B cell (primary cell): ENCODE measurements around the gene TNFRSF1A. TPM values are rescaled to one million over a fixed set of nuclear protein-coding genes. Genes with fewer than 3 reads are reported as not detected.

Experiments used
- ATAC-seq: fragments of 200-7000 bp; cut with Tn5 transposase; one replicate; pipeline ENCODE4 v1.10.0; 2021; ENCODE audit warnings: low read depth, mild to moderate bottlenecking, moderate number of reproducible peaks, moderate library complexity
- CTCF ChIA-PET: fragments of 350-600 bp; sonication (Branson Sonifier 250); formaldehyde crosslinking; loops from one replicate; lab custom pipeline; 2021; ENCODE audit warnings: antibody characterized with exemption, inconsistent platforms; lab: Charles Lee
- POLR2A ChIA-PET: fragments of 350-600 bp; sonication (Branson Sonifier 250); formaldehyde crosslinking; loops from one replicate; lab custom pipeline; 2021; ENCODE audit warnings: antibody characterized with exemption; lab: Charles Lee
- DNase-seq: peaks from one replicate; pipeline ENCODE4 v3.0.0; 2013
- H2AFZ ChIP-seq: 2 replicates; pipeline ENCODE4 v1.6.1; 2012; ENCODE audit warnings: mild to moderate bottlenecking, low read depth, low read length; ENCODE audit not compliant: insufficient read depth, poor library complexity, severe bottlenecking
- H3K27ac ChIP-seq, 2 donors: 1 replicate in 1 of 2; 2 replicates in 1 of 2; pipeline ENCODE4 v1.5.1; 2012 to 2013; ENCODE audit warnings: low read length in 2 of 2, mild to moderate bottlenecking in 2 of 2, moderate library complexity in 1 of 2
- H3K27me3 ChIP-seq, 4 experiments: fragments of 200-600 bp in 1 of 4; sonication (generic) in 1 of 4; replicated peaks in 1 of 4; 1 replicate in 2 of 4; 2 replicates in 2 of 4; pipeline versions ENCODE4 v1.6.1 to v1.7.0; 2013 to 2016; ENCODE audit warnings: low read length in 3 of 4, mild to moderate bottlenecking in 2 of 4, mixed read lengths in 1 of 4, moderate library complexity in 1 of 4; ENCODE audit not compliant: insufficient read depth in 4 of 4, control insufficient read depth in 3 of 4; ENCODE audit errors: control extremely low read depth in 1 of 4
- H3K36me3 ChIP-seq, 2 experiments: replicated peaks in 1 of 2; 1 replicate in 1 of 2; 2 replicates in 1 of 2; pipeline versions ENCODE4 v1.6.1 to v1.7.1; 2013; ENCODE audit warnings: low read length in 1 of 2; ENCODE audit not compliant: insufficient read depth in 2 of 2, control insufficient read depth in 1 of 2; ENCODE audit errors: control extremely low read depth in 1 of 2, extremely low read depth in 1 of 2
- H3K4me1 ChIP-seq, 2 donors: fragments of 200-600 bp in 1 of 2; sonication (generic) in 1 of 2; 1 replicate in 1 of 2; 2 replicates in 1 of 2; pipeline versions ENCODE4 v1.5.1 to v1.6.1; 2013 to 2017; ENCODE audit warnings: low read length in 2 of 2; ENCODE audit not compliant: control insufficient read depth in 2 of 2, insufficient read depth in 2 of 2
- H3K4me2 ChIP-seq: replicated peaks from 2 replicates; pipeline ENCODE3; 2012; ENCODE audit warnings: mild to moderate bottlenecking, low read depth, low read length; ENCODE audit not compliant: poor library complexity, severe bottlenecking
- H3K4me3 ChIP-seq, 5 experiments: fragments of 200-600 bp in 1 of 5; sonication (generic) in 1 of 5; 1 replicate in 3 of 5; 2 replicates in 2 of 5; pipeline versions ENCODE4 v1.5.1 to v1.7.0; 2011 to 2016; ENCODE audit warnings: low read length in 4 of 5, mild to moderate bottlenecking in 4 of 5, low read depth in 2 of 5, control low read depth in 1 of 5, moderate library complexity in 1 of 5; ENCODE audit not compliant: insufficient read depth in 1 of 5; ENCODE audit errors: control extremely low read depth in 1 of 5, extremely low read depth in 1 of 5
- H3K79me2 ChIP-seq: fragments of 200-600 bp; sonication (generic); one replicate; pipeline ENCODE4 v1.6.0; 2016; ENCODE audit warnings: low read length; ENCODE audit not compliant: control insufficient read depth, insufficient read depth
- H3K9ac ChIP-seq: fragments of 200-600 bp; sonication (generic); 2 replicates; pipeline ENCODE4 v1.6.1; 2017; ENCODE audit warnings: mild to moderate bottlenecking, low read length, moderate library complexity
- H3K9me3 ChIP-seq, 3 donors: one replicate each; pipeline versions ENCODE4 v1.6.1 to v1.7.1; 2013; ENCODE audit warnings: low read length in 2 of 3; ENCODE audit not compliant: control insufficient read depth in 2 of 3, insufficient read depth in 1 of 3; ENCODE audit errors: control extremely low read depth in 1 of 3
- H4K20me1 ChIP-seq: 2 replicates; pipeline ENCODE4 v1.6.0; 2012; ENCODE audit warnings: mild to moderate bottlenecking, low read length; ENCODE audit not compliant: insufficient read depth, control insufficient read depth, poor library complexity, severe bottlenecking
- H3K27ac Mint-ChIP-seq: one replicate; pipeline ENCODE4 v1.8.0; 2021; ENCODE audit warnings: mixed read lengths
- H3K27me3 Mint-ChIP-seq: one replicate; pipeline ENCODE4 v1.8.0; 2021; ENCODE audit warnings: mixed read lengths
- H3K4me1 Mint-ChIP-seq: one replicate; pipeline ENCODE4 v1.8.0; 2021; ENCODE audit warnings: mixed read lengths
- H3K4me3 Mint-ChIP-seq: one replicate; pipeline ENCODE4 v1.8.0; 2021; ENCODE audit warnings: mixed read lengths
- H3K9me3 Mint-ChIP-seq: one replicate; pipeline ENCODE4 v1.8.0; 2022; ENCODE audit warnings: mixed read lengths; ENCODE audit not compliant: insufficient read depth
- CTCF ChIP-seq: fragments of 200-600 bp; IDR thresholded peaks from one replicate; pipeline ENCODE4 v1.8.0; 2022; ENCODE audit warnings: antibody characterized with exemption, mild to moderate bottlenecking
- EZH2 ChIP-seq: IDR thresholded peaks from 2 replicates; pipeline ENCODE4 v1.6.1; 2012; ENCODE audit warnings: borderline replicate concordance, low read depth, mild to moderate bottlenecking, moderate library complexity, low read length; ENCODE audit not compliant: insufficient read depth, poor library complexity, severe bottlenecking
- WGBS: methylation state at CpG from one replicate; pipeline ENCODE4 v1.1.5; 2013; ENCODE audit warnings: missing lambda C conversion rate; ENCODE audit not compliant: insufficient coverage; 5-methylcytosine and 5-hydroxymethylcytosine counted together
- intact Hi-C: fragments of 100-400 bp; cut with micrococcal nuclease; formaldehyde crosslinking; loops from one replicate; pipeline ENCODE4 v1.10.0; 2022
- polyA plus RNA-seq: library from polyadenylated mRNA; depleted of rRNA; stranded (reverse); fragments of >200 nt; gene quantifications from 2 replicates; pipeline ENCODE4 v1.2.3, GENCODE V29; 2012
- total RNA-seq, 2 donors: library from RNA; stranded (reverse); fragments of 120-200 nt in 1 of 2; gene quantifications; 1 replicate in 1 of 2; 2 replicates in 1 of 2; pipeline versions ENCODE4 v1.2.3 to v1.2.4, GENCODE V29; 2013 to 2022

TNFRSF1A gene
- total and polyA plus RNA-seq, 2 donors (not counting 1 experiment from before 2014, with no cell fraction given): 0.59 to 1.6 TPM

GRCh38 chr12:6346235-6346832 lies 4.5 kb upstream of the TNFRSF1A start:
- no peak overlapping the region for H3K9ac ChIP-seq
- no peak overlapping the region for H3K4me3 Mint-ChIP-seq
- H3K4me3 ChIP-seq: no peak overlapping the region
- H3K4me1 ChIP-seq: peaks cover 12 to 22% of the 10 kb centered on the region in 2 donors
- no peak overlapping the region for H2AFZ ChIP-seq
- H3K27ac Mint-ChIP-seq: peak overlapping the region; percentile 22
- peaks cover 5% of the 10 kb centered on the region for H3K4me1 Mint-ChIP-seq
- H3K27ac ChIP-seq: no peak overlapping the region
- H4K20me1 ChIP-seq: no peaks in the 10 kb centered on the region
- no peaks in the 10 kb centered on the region for H3K79me2 ChIP-seq
- DNase-seq: no peak
- intact Hi-C loops: no loop called here
- H3K9me3 ChIP-seq: peaks cover 0 to 26% (median 3%) of the 10 kb centered on the region in 3 donors
- 83% methylated on average over 4 of the region's 5 CpGs for WGBS
- H3K27me3 ChIP-seq: peaks cover 0 to 74% (median 53%) of the 10 kb centered on the region in 4 experiments
- H3K4me2 ChIP-seq: no peak overlapping the region
- H3K36me3 ChIP-seq: no peaks in the 10 kb centered on the region
- POLR2A ChIA-PET: no interaction called here
- no peaks in the 10 kb centered on the region for H3K9me3 Mint-ChIP-seq
- TF ChIP-seq CTCF (no peak), EZH2 (no peak)
- CTCF ChIA-PET: no interaction called here
- ATAC-seq: no peak
- peaks cover 69% of the 10 kb centered on the region for H3K27me3 Mint-ChIP-seq

GRCh38 chr12:6345319-6346091 lies 3.6 kb upstream of the TNFRSF1A start:
- Mint-ChIP-seq H3K4me3 (no peak overlapping the region), H3K27ac (no peak overlapping the region), H3K4me1 (peaks cover 5% of the 10 kb centered on the region), H3K9me3 (no peaks in the 10 kb centered on the region), H3K27me3 (peaks cover 65% of the 10 kb centered on the region)
- H3K9ac ChIP-seq: no peak overlapping the region
- H3K36me3 ChIP-seq: no peaks in the 10 kb centered on the region
- ATAC-seq (peak; percentile 17), DNase-seq (no peak)
- WGBS: 79% methylated on average over 3 of the region's 10 CpGs
- ChIA-PET CTCF (no interaction called here), POLR2A (no interaction called here)
- peaks cover 20 to 30% of the 10 kb centered on the region in 2 donors for H3K4me1 ChIP-seq
- no peak overlapping the region for H3K4me2 ChIP-seq
- no peak overlapping the region for H3K4me3 ChIP-seq
- H3K79me2 ChIP-seq: no peaks in the 10 kb centered on the region
- no peak overlapping the region for H2AFZ ChIP-seq
- TF ChIP-seq EZH2: no peak
- no peak for TF ChIP-seq CTCF
- no peak overlapping the region for H3K27ac ChIP-seq
- peaks cover 0 to 80% (median 56%) of the 10 kb centered on the region in 4 experiments for H3K27me3 ChIP-seq
- intact Hi-C loops: no loop called here
- peaks cover 0 to 32% (median 3%) of the 10 kb centered on the region in 3 donors for H3K9me3 ChIP-seq
- H4K20me1 ChIP-seq: no peaks in the 10 kb centered on the region
